Measurements from ENCODE around the gene MFAP2. TPM values are rescaled to one million over a fixed set of nuclear protein-coding genes. Genes with fewer than 3 reads are reported as not detected.
A peak's percentile ranks its signal among the peaks of the same experiment; 100 is the strongest.

Gene MFAP2
- total RNA-seq, 1 experiment from 2014 or later = 12.9 TPM

DNA sequence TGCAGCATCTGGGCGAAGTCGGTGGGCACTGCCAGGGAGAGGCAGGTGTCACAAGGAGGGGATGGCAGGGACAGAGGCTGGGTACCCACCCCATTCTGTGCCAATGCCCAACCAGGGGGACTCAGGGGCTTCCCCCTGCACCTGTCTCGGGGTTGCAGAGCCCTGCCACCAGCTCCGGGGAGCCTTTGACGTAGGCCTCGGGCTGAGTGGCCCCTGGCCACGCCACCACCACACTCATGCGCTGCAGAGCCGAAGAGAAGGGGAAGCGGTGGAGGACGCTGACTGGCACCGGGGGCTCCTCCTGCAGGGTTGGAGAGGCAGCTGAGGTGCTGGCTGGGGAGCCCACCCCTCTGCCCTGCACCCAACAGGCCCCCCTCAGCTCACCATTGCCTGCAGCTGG is 11.7 kb upstream of the MFAP2 start:
- intact Hi-C loops (cut with micrococcal nuclease; ENCODE audit: unreplicated experiment) (no loop called here), in situ Hi-C loops (cut with HindIII; ENCODE audit: low pct_unique_long_range_greater_than_20kb, low sequenced_read_pairs) (no loop called here)
- Histone ChIP-seq H3K27me3 (ENCODE audit: control insufficient read depth, insufficient read depth, low read length) (no peaks in the 10 kb centered on the region), H3K4me1 (ENCODE audit: control insufficient read depth, insufficient read depth, low read length) (no peaks in the 10 kb centered on the region), H3K9me3 (ENCODE audit: control insufficient read depth, insufficient read depth, low read depth, low read length) (no peaks in the 10 kb centered on the region), H3K36me3 (ENCODE audit: control insufficient read depth, insufficient read depth, low read length) (no peaks in the 10 kb centered on the region), H3K4me3 (ENCODE audit: low read depth in 2 of 2, low read length in 2 of 2) (no peak overlapping the region), H3K27ac (ENCODE audit: low read length) (no peak overlapping the region)
- DNase-seq (ENCODE audit: low read depth, low spot score) (no peak), ATAC-seq (0 out of 2 replicates have a peak, but pooled peaks have one; percentile 29)
- POLR2A ChIA-PET = no interaction called here
- BruUV-seq (replicated peaks) = no TSS peak
- TF ChIP-seq TCF7L2 (IDR thresholded peaks at IDR 0.05; ENCODE audit: low read depth, low read length) (no peak), POLR2AphosphoS5 (IDR thresholded peaks at IDR 0.05; ENCODE audit: low read depth, low read length) (no peak), SIN3A (IDR thresholded peaks at IDR 0.05; ENCODE audit: borderline replicate concordance, insufficient read depth, low read depth, low read length) (no peak)
- TF ChIP-seq, protein P1, sequence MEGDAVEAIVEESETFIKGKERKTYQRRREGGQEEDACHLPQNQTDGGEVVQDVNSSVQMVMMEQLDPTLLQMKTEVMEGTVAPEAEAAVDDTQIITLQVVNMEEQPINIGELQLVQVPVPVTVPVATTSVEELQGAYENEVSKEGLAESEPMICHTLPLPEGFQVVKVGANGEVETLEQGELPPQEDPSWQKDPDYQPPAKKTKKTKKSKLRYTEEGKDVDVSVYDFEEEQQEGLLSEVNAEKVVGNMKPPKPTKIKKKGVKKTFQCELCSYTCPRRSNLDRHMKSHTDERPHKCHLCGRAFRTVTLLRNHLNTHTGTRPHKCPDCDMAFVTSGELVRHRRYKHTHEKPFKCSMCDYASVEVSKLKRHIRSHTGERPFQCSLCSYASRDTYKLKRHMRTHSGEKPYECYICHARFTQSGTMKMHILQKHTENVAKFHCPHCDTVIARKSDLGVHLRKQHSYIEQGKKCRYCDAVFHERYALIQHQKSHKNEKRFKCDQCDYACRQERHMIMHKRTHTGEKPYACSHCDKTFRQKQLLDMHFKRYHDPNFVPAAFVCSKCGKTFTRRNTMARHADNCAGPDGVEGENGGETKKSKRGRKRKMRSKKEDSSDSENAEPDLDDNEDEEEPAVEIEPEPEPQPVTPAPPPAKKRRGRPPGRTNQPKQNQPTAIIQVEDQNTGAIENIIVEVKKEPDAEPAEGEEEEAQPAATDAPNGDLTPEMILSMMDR (IDR thresholded peaks at IDR 0.05) = no peak
- TF ChIP-seq, protein P2, sequence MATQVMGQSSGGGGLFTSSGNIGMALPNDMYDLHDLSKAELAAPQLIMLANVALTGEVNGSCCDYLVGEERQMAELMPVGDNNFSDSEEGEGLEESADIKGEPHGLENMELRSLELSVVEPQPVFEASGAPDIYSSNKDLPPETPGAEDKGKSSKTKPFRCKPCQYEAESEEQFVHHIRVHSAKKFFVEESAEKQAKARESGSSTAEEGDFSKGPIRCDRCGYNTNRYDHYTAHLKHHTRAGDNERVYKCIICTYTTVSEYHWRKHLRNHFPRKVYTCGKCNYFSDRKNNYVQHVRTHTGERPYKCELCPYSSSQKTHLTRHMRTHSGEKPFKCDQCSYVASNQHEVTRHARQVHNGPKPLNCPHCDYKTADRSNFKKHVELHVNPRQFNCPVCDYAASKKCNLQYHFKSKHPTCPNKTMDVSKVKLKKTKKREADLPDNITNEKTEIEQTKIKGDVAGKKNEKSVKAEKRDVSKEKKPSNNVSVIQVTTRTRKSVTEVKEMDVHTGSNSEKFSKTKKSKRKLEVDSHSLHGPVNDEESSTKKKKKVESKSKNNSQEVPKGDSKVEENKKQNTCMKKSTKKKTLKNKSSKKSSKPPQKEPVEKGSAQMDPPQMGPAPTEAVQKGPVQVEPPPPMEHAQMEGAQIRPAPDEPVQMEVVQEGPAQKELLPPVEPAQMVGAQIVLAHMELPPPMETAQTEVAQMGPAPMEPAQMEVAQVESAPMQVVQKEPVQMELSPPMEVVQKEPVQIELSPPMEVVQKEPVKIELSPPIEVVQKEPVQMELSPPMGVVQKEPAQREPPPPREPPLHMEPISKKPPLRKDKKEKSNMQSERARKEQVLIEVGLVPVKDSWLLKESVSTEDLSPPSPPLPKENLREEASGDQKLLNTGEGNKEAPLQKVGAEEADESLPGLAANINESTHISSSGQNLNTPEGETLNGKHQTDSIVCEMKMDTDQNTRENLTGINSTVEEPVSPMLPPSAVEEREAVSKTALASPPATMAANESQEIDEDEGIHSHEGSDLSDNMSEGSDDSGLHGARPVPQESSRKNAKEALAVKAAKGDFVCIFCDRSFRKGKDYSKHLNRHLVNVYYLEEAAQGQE (IDR thresholded peaks at IDR 0.05; ENCODE audit: insufficient read depth in 1 of 2, low read depth in 2 of 2, low read length in 1 of 2) = no peak
- CTCF ChIA-PET = no interaction called here

DNA sequence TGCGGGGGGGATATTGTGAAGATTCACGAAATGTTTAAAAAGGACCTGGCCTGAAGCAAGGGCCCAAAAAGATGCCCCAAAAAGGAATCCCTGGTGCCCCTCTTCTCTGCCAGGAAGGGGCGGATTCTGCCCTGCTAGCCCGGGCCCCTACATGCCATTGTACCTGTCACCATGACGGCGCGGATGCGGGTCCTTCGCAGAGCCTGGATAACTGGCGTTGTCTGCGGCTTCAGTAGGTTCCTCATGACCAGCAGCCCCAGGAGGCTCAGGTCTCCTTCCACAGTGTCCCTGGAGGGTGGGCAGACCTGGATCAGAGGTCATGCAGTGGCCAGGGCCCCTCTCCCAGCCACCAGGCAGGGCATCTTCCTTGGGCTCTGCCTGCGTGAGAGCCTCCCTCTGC is 11.2 kb upstream of the MFAP2 start:
- H3K4me3 ChIP-seq (ENCODE audit: low read depth in 2 of 2, low read length in 2 of 2) = no peak overlapping the region
- H3K9me3 ChIP-seq (ENCODE audit: control insufficient read depth, insufficient read depth, low read depth, low read length) = no peaks in the 10 kb centered on the region
- DNase-seq (ENCODE audit: low read depth, low spot score) (no peak), ATAC-seq (no peak)
- in situ Hi-C loops (cut with HindIII; ENCODE audit: low pct_unique_long_range_greater_than_20kb, low sequenced_read_pairs) = no loop called here
- H3K4me1 ChIP-seq (ENCODE audit: control insufficient read depth, insufficient read depth, low read length) = no peaks in the 10 kb centered on the region
- H3K27ac ChIP-seq (ENCODE audit: low read length) = no peak overlapping the region
- H3K36me3 ChIP-seq (ENCODE audit: control insufficient read depth, insufficient read depth, low read length) = no peaks in the 10 kb centered on the region
- no peaks in the 10 kb centered on the region for H3K27me3 ChIP-seq (ENCODE audit: control insufficient read depth, insufficient read depth, low read length)
- ChIA-PET POLR2A (no interaction called here), CTCF (no interaction called here)
- BruUV-seq (replicated peaks) = no TSS peak
- TF ChIP-seq, protein P2 (IDR thresholded peaks at IDR 0.05; ENCODE audit: insufficient read depth in 1 of 2, low read depth in 2 of 2, low read length in 1 of 2) = no peak
- intact Hi-C loops (cut with micrococcal nuclease; ENCODE audit: unreplicated experiment) = no loop called here
